GM18502 (cell line): ENCODE results near the gene MTA1.

Source experiments
- ATAC-seq: cut with Tn5 transposase; IDR thresholded peaks from one replicate; pipeline ENCODE4 v1.9.1; 2021; ENCODE audit warnings: mild to moderate bottlenecking; ENCODE audit not compliant: unreplicated experiment, poor library complexity

Gene MTA1

GRCh38 chr14:105471823-105472485 is 52.3 kb downstream of the MTA1 start:
- ATAC-seq = no peak

- ATAC-seq = no peak
These were observed 52.9 kb downstream of the MTA1 start for GRCh38 chr14:105472486-105472991.

GRCh38 chr14:105473033-105473676 is 53.5 kb downstream of the MTA1 start:
- ATAC-seq = no peak

- ATAC-seq = no peak
These were observed 54.3 kb downstream of the MTA1 start for GRCh38 chr14:105473677-105474482.

GRCh38 chr14:105474483-105475268 is 55.0 kb downstream of the MTA1 start, which contains the start of gene CRIP2:
CRIP2 (plus strand) TSS chr14:105474821; CDS start chr14:105474863, 42 bp downstream.
- no peak for ATAC-seq

- ATAC-seq = no peak
These were observed 55.9 kb downstream of the MTA1 start for GRCh38 chr14:105475269-105476096.

- no peak for ATAC-seq
These were observed 56.6 kb downstream of the MTA1 start for GRCh38 chr14:105476097-105476830.

- ATAC-seq = no peak
These were observed 57.4 kb downstream of the MTA1 start for GRCh38 chr14:105476831-105477659.

- ATAC-seq = no peak
These were observed 58.2 kb downstream of the MTA1 start for GRCh38 chr14:105477660-105478397.

GRCh38 chr14:105478398-105479251 is 59.0 kb downstream of the MTA1 start:
- ATAC-seq = no peak

- no peak for ATAC-seq
These were observed 60.0 kb downstream of the MTA1 start for GRCh38 chr14:105479431-105480158.

- no peak for ATAC-seq
These were observed 60.6 kb downstream of the MTA1 start for GRCh38 chr14:105480199-105480746.

GRCh38 chr14:105480807-105481801 is 61.5 kb downstream of the MTA1 start:
- ATAC-seq = peak; percentile 57

GRCh38 chr14:105481886-105482457 is 62.3 kb downstream of the MTA1 start:
- peak; percentile 53 for ATAC-seq
